D341Med (cell line): ENCODE results near the gene HDGFL2.
A peak's percentile ranks its signal among the peaks of the same experiment; 100 is the strongest.

Experiments used
- DNase-seq: peaks from one replicate; pipeline ENCODE4 v3.0.0; 2012; ENCODE audit warnings: low spot score

Gene HDGFL2

GRCh38 chr19:4445963-4446703, 26.0 kb upstream of the HDGFL2 start:
- DNase-seq, result peak; percentile 38

- peak; percentile 22 for DNase-seq
These were observed 25.3 kb upstream of the HDGFL2 start for GRCh38 chr19:4446704-4447200.

GRCh38 chr19:4447327-4448146, 24.6 kb upstream of the HDGFL2 start:
- DNase-seq, result peak; percentile 39

- DNase-seq, result peak; percentile 31
These were observed 23.7 kb upstream of the HDGFL2 start for GRCh38 chr19:4448147-4448985.

DNA sequence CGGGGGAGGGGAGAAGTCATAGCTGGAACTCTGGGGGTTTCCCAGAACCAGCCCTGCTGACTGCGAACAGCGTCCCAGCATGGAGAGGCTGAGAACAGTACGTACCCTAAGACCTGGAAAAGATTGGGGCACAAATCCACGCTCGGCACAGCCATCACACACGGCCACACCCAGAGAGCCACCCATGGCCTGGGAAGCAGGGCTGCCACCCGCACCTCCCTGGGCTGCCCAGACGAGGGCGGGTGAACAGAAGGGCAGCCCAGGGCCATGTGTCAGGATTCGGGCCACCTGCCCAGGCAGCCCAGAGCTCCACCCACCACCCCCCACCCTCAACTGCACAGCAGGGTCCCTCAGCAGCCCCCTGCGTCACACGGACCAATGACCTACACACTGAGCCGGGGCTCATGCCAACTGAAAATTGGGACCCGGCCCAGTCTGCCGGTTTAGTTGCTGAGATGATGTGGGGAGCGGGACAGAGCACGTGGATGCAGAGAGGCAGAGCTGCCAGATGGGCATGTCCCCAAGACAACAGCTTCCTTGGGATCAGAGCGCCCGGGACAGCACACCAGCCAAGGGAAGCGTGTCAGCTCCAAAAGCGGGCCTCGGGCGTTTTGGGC, 23.0 kb upstream of the HDGFL2 start:
- peak; percentile 73 for DNase-seq

GRCh38 chr19:4449639-4450028, 22.5 kb upstream of the HDGFL2 start:
- no peak for DNase-seq

DNA sequence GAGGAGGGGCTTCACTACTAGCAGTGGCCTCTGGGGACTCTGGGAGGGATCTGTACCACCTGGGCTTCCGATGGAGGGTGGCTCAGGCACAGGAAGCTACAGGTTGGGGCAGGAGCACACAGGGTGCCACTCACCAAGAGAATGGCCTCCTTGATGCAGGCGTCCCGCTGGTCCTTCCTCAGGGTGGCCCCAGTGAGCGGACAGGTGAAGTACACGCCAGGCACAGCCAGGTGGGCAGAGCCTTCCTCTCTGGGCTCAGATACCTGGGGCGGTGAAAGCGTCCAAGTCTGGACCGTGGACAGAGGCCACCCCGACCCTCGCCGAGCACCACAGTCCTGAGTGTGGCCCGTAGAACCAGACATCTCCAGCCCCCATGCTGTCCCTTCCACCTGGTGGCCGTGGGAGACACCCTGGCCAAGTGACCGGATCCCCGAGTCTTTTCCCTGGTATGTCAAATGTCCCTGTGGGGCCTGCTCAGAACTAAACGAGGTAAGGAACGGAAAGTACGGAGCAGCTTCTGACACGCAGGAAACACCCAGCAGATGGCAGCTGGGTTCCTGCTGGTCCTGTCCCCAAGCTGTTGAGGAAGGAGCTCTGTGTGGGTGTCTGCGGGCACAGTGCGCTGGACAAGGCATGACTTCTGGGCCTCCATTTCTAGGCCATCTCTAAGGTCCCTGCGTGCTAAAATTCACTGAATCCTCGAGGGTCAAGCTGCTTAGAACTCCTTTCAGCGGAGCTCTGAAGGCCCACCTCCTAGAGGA, 19.7 kb upstream of the HDGFL2 start:
- peak; percentile 33 for DNase-seq

GRCh38 chr19:4453232-4454179, 18.6 kb upstream of the HDGFL2 start:
- DNase-seq, result peak; percentile 14

GRCh38 chr19:4454747-4455718, 17.1 kb upstream of the HDGFL2 start:
- no peak for DNase-seq

DNA sequence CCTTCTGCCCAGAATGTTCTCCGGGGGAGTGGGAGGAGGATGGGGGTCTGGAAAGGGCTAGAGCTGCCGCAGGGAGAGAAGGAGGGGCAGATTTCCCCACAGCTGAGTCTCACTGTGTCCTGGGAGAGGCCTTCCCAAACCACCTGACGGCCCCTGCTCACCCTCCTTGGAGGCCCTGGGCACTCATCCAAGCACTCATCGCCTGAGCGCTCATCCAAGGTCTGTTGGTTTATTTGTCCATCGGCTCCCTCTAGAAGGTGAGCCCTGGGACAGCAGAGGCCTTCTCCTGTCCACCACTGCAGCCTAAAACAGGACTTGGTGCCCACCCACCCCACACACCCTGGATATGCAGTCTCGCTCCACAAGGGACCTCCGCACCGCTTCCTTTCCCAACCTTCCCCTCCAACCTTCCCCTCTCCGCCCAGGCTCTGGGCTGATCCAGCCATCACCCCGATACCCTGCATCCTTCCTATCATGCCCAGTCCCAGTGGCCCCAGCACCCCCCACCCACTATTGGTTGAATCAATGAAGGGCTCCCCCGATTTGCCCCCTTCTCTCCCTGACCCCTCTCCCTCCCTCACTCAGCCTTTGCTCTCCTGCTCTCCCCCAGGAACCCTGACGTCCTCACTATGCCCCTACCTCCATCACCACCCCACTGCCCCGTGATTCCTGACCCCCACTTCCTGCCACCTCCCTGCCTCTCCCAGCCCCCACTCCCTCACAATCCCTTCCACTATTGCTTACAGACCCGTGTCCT, 16.2 kb upstream of the HDGFL2 start:
- peak; percentile 74 for DNase-seq

DNA sequence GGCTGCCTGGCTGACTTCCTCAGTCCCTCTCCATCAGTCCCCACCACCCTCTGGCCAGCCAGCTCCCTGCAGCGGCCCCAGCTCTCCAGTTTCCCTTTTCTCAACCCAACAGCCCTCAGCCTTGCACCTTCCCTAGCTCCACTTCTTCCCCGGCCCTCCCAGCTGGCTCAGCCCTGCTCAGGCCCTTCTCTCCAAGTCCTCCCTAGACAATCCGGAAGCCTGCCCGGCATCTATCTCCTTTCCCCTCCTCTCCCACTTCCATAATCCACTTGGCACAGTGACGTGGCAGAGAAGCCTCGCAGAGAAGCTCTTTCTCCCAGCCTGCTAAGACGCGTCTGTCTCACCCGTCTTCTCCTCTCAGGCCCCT, 15.6 kb upstream of the HDGFL2 start:
- peak; percentile 76 for DNase-seq

DNA sequence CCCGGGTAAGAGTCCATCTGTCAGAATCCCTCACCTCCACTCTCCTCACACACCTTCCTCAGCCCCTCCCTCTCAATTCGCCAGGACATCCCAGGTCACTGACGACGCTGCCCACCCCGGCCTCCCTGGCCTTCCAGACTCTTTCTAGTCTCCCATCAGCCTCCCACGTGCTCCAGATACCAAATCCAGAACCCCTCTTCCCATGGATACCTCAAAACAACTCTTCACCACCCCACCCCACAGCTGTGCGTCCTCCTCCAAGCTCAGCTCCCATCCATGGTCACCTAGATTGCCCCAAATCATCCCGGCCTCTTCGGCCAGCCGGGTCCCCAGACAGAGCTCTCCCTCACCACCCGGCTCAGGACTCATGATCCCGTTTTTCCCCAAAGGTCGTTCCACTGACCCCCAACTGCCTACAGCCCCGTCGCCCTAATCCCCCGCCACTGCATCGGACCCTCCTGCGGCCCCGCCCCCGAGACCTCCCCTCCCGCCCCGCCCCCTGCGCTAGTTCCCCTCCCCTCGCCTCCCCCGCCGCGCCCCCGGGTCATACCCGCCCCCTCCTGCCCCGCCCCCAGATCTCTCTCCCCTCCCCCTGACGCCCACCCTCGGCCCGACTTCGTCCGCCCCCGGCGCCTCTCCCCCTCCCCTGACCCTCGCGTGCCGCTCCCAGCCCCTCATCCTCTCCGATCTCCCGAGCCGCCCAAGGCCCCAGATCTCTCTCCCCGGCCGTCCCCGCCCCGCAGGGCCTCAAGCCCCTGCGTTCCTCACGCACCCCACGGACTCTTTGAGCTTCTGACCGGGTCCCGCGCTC, 15.0 kb upstream of the HDGFL2 start:
- DNase-seq, result peak; percentile 92

DNA sequence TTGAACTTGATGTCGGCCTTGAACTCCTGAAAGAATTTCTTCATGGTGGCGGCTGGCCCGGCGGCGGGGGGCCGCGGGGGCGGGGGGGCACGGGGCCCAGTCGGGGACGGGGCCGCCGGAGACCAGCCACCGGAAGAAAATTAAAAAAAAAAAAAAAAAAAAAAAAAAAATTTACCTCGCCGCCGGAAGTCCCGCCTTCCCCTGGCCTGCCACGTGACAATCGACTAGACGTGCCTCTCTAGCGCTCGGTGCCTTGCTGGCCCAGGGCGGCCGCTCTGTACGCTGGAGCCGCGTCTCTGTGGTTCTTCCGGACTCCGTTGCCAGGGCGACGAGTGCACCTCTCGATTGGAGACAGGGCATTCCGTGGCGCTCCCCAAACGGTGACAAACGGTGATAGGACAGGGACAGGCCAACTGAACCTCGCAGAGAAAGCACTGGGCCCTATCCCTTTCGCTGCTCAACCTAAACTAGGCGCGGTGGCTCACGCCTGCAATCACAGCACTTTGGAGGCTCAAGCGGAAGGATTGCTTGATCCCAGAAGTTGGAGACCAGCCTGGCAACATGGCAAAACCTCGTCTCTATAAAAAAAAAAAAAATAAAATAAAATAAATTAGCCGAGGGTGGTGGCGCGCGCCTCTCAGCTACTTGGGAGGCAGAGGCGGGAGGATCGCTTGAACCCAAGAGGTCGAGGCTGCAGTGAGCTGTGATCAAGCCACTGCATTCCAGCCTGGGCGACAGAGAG, 14.3 kb upstream of the HDGFL2 start, which contains the start of gene UBXN6:
Gene UBXN6 (minus strand): TSS at position 141 of the 742 bp plus-strand sequence. CDS start 97 bp downstream, at position 44.
- DNase-seq, result peak; percentile 94

DNA sequence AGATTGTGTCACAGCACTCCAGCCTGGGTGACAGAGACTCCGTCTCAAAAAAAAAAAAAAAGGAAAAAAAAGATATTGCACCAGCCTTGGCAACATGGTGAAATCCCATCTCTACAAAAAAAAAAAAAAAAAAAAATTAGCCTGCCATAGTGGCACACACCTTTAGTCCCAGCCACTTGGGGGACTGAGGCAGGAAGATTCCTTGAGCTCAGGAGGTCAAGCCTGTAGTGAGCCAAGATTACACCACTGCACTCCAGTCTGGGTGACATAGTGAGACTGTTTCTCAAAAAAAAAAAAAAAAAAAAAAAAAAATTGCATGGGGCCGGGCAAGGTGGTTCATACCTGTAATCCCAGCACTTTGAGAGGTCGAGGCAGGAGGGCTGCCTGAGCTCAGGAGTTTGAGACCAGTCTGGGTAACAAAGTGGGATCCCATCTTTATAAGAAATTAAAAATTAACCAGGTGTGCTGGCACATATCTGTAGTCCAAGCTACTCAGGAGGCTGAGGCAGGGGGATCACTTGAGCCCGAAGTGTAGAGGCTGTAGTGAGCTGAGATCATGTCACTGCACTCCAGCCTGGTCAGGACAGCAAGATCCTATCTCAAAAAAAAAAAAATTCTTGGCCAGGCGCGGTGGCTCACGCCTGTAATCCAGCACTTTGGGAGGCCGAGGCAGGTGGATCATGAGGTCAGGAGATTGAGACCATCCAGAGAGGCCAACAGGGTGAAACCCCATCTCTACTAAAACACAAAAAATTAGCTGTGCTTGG, 7.1 kb upstream of the HDGFL2 start:
- DNase-seq, result no peak

DNA sequence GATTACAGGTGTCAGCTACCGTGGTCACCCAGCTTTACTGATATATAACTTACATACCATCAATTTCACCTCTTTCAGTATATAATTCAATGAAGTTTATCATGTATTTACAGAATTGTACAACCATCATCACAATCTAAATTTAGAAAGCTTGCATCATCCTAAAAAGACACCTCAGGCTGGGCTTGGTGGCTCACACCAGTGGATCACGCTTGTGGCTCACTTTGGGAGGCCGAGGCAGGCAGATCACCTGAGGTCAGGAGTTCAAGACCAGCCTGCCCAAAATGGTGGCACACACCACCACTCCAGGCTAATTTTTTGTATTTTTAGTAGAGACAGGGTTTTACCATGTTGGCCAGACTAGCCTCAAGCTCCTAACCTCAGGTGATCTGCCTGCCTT, 4.3 kb upstream of the HDGFL2 start:
- no peak for DNase-seq
